IMR-90 (cell line): ENCODE measurements around the gene FOSL2. TPM values are rescaled to one million over a fixed set of nuclear protein-coding genes. Genes with fewer than 3 reads are reported as not detected.

Experiments
- ATAC-seq: fragments of 200-7000 bp; cut with Tn5 transposase; 2 replicates; pipeline ENCODE4 v1.9.1; 2020; ENCODE audit warnings: low read depth, mild to moderate bottlenecking, moderate library complexity
- BruUV-seq: library from RNA; stranded (reverse); fragments of 400-500 nt; replicated peaks from 2 replicates; lab custom pipeline; 2021; lab: Mats Ljungman, UMichigan
- CTCF ChIA-PET: fragments of 300-600 bp; formaldehyde crosslinking; extraction: SDS; loops from one replicate; lab custom pipeline; 2021; ENCODE audit warnings: antibody characterized with exemption; lab: Yijun Ruan, JAX
- POLR2A ChIA-PET: fragments of 300-600 bp; sonication (Branson Sonifier 250); formaldehyde crosslinking; loops from one replicate; lab custom pipeline; 2022; ENCODE audit warnings: antibody characterized with exemption; ENCODE audit not compliant: unreplicated experiment; lab: Charles Lee
- DNase-seq: peaks from one replicate; pipeline ENCODE4 v3.0.0; 2013
- H2AFZ ChIP-seq: replicated peaks from 2 replicates; pipeline ENCODE3; 2013; ENCODE audit warnings: low read length, mild to moderate bottlenecking; ENCODE audit not compliant: poor library complexity
- H2AK5ac ChIP-seq: 2 replicates; pipeline ENCODE4 v1.6.1; 2013; ENCODE audit warnings: low read depth, low read length, inconsistent platforms
- H2AK9ac ChIP-seq: replicated peaks from 2 replicates; pipeline ENCODE3; 2013; ENCODE audit warnings: mild to moderate bottlenecking, low read depth, low read length, moderate library complexity; ENCODE audit not compliant: poor library complexity
- H2BK120ac ChIP-seq: 2 replicates; pipeline ENCODE4 v1.6.1; 2013; ENCODE audit warnings: low read depth, low read length, inconsistent platforms
- H2BK15ac ChIP-seq: 3 replicates; pipeline ENCODE4 v1.6.1; 2013; ENCODE audit warnings: low read depth, low read length, inconsistent platforms
- H2BK20ac ChIP-seq: 2 replicates; pipeline ENCODE4 v1.6.1; 2013; ENCODE audit warnings: low read depth, mild to moderate bottlenecking, inconsistent platforms, low read length, moderate library complexity
- H2BK5ac ChIP-seq: 2 replicates; pipeline ENCODE4 v1.6.1; 2013; ENCODE audit warnings: mild to moderate bottlenecking, low read depth, low read length, inconsistent platforms; ENCODE audit not compliant: poor library complexity, severe bottlenecking
- H3K14ac ChIP-seq: replicated peaks from 2 replicates; pipeline ENCODE4 v1.6.1; 2013; ENCODE audit warnings: low read depth, low read length, inconsistent platforms
- H3K18ac ChIP-seq: 2 replicates; pipeline ENCODE4 v1.6.1; 2013; ENCODE audit warnings: low read depth, low read length, control low read depth
- H3K23ac ChIP-seq: 2 replicates; pipeline ENCODE4 v1.6.1; 2013; ENCODE audit warnings: low read depth, low read length, inconsistent platforms
- H3K27ac ChIP-seq: 2 replicates; pipeline ENCODE4 v1.5.1; 2013; ENCODE audit warnings: mild to moderate bottlenecking, control low read depth, low read length; ENCODE audit not compliant: insufficient read depth
- H3K27me3 ChIP-seq: 2 replicates; pipeline ENCODE4 v1.6.1; 2013; ENCODE audit warnings: low read length; ENCODE audit not compliant: control insufficient read depth, insufficient read depth
- H3K36me3 ChIP-seq: 2 replicates; pipeline ENCODE4 v1.6.1; 2013; ENCODE audit warnings: low read length, mixed read lengths; ENCODE audit not compliant: control insufficient read depth, insufficient read depth
- H3K4ac ChIP-seq: 2 replicates; pipeline ENCODE4 v1.6.1; 2013; ENCODE audit warnings: low read depth, low read length, inconsistent platforms
- H3K4me1 ChIP-seq: 2 replicates; pipeline ENCODE4 v1.6.1; 2013; ENCODE audit warnings: low read length, mixed read lengths; ENCODE audit not compliant: control insufficient read depth, insufficient read depth
- H3K4me2 ChIP-seq: 2 replicates; pipeline ENCODE4 v1.6.1; 2013; ENCODE audit warnings: low read depth, mild to moderate bottlenecking, control low read depth, low read length, moderate library complexity
- H3K4me3 ChIP-seq: 2 replicates; pipeline ENCODE4 v1.5.1; 2013; ENCODE audit warnings: low read depth, mild to moderate bottlenecking, control low read depth, low read length, moderate library complexity; ENCODE audit not compliant: insufficient read depth
- H3K56ac ChIP-seq: 2 replicates; pipeline ENCODE4 v1.6.1; 2013; ENCODE audit warnings: low read length, inconsistent platforms; ENCODE audit not compliant: insufficient read depth; ENCODE audit errors: extremely low read depth
- H3K79me1 ChIP-seq, 2 experiments: 2 replicates each; pipeline ENCODE4 v1.6.1; 2013; ENCODE audit warnings: low read length in 2 of 2, inconsistent platforms in 1 of 2, low read depth in 1 of 2
- H3K9ac ChIP-seq: 2 replicates; pipeline ENCODE4 v1.6.1; 2013; ENCODE audit warnings: low read depth, low read length, control low read depth
- H3K9me1 ChIP-seq: 2 replicates; pipeline ENCODE4 v1.6.1; 2013; ENCODE audit warnings: low read length, inconsistent platforms; ENCODE audit not compliant: insufficient read depth
- H3K9me3 ChIP-seq: 2 replicates; pipeline ENCODE4 v1.6.1; 2013; ENCODE audit warnings: low read length; ENCODE audit not compliant: control insufficient read depth, insufficient read depth
- H4K20me1 ChIP-seq: 2 replicates; pipeline ENCODE4 v1.6.1; 2013; ENCODE audit warnings: low read length, inconsistent platforms; ENCODE audit not compliant: insufficient read depth
- H4K5ac ChIP-seq: 2 replicates; pipeline ENCODE4 v1.6.1; 2013; ENCODE audit warnings: mild to moderate bottlenecking, low read depth, low read length, control low read depth
- H4K8ac ChIP-seq, 2 experiments: 2 replicates each; pipeline ENCODE4 v1.6.1; 2013; ENCODE audit warnings: low read depth in 2 of 2, low read length in 2 of 2, control low read depth in 1 of 2, inconsistent platforms in 1 of 2
- H4K91ac ChIP-seq: 2 replicates; pipeline ENCODE4 v1.6.1; 2013; ENCODE audit warnings: low read depth, low read length, inconsistent platforms; ENCODE audit not compliant: insufficient read depth
- CEBPB ChIP-seq: IDR thresholded peaks from 2 replicates; pipeline ENCODE4 v1.6.1; 2012; ENCODE audit warnings: low read depth, low read length, improper control_type of control experiment
- MXI1 ChIP-seq: IDR thresholded peaks from 2 replicates; pipeline ENCODE4 v1.6.1; 2012; ENCODE audit warnings: low read depth, mild to moderate bottlenecking, low read length, moderate library complexity, borderline replicate concordance
- USF2 ChIP-seq: fragments of 150-350 bp; IDR thresholded peaks from 2 replicates; pipeline ENCODE4 v1.6.1; 2017; ENCODE audit warnings: mild to moderate bottlenecking, antibody characterized with exemption, low read length, low read depth
- WGBS, 2 experiments: methylation state at CpG; one replicate each; pipeline versions ENCODE4 v1.1.5 to v1.1.7; 2013; ENCODE audit warnings: missing lambda C conversion rate in 2 of 2; ENCODE audit not compliant: insufficient read length in 1 of 2; ENCODE audit errors: extremely low coverage in 2 of 2; 5-methylcytosine and 5-hydroxymethylcytosine counted together
- dilution Hi-C: fragments of 300-500 bp; cut with HindIII; formaldehyde crosslinking; loops from one replicate; pipeline ENCODE4 v1.14.3; 2018; ENCODE audit warnings: low sequenced_read_pairs; ENCODE audit not compliant: unreplicated experiment
- in situ Hi-C: fragments of 300-500 bp; cut with MboI; formaldehyde crosslinking; loops from 3 replicates; pipeline ENCODE4 v1.14.3; 2019; ENCODE audit warnings: low sequenced_read_pairs, inconsistent platforms, mixed read lengths
- intact Hi-C: fragments of 100-400 bp; cut with micrococcal nuclease; formaldehyde crosslinking; loops from 2 replicates; pipeline ENCODE4 v1.10.0; 2022
- polyA plus RNA-seq, 3 experiments: library from polyadenylated mRNA; depleted of rRNA; stranded (reverse); fragments of >200 nt; gene quantifications; 2 replicates each; pipeline ENCODE4 v1.2.3, GENCODE V29; 2012; ENCODE audit warnings: low replicate concordance in 1 of 3
- total RNA-seq: library from RNA; depleted of rRNA; stranded (reverse); fragments of >200 nt; gene quantifications from 2 replicates; pipeline ENCODE4 v1.2.3, GENCODE V29; 2012

FOSL2 gene
- total and polyA plus RNA-seq, 2 of the 4 experiments (the other 2 are of a cell fraction): 31.4 to 46.3 TPM

- ATAC-seq (no peak), DNase-seq (no peak)
- Histone ChIP-seq H3K23ac (peak overlapping the region; percentile 80; the same call in 1 of the 2 replicates), H4K5ac (0 out of 2 replicates have a peak overlapping the region, but pooled peaks have one; percentile 0), H2BK120ac (peak overlapping the region; percentile 84), H3K9ac (no peak overlapping the region), H3K9me1 (peaks cover 11% of the 10 kb centered on the region), H4K20me1 (0 out of 2 replicates have a peak, but pooled peaks cover 4% of the 10 kb centered on the region), H3K14ac (peak overlapping the region; percentile 83), H3K4ac (peak overlapping the region; percentile 92), H3K56ac (no peak overlapping the region), H2BK5ac (peak overlapping the region; percentile 67), H2BK15ac (peak overlapping the region; percentile 97; the same call in 2 of the 3 replicates), H3K27ac (peak overlapping the region; percentile 67), H4K8ac (peak overlapping the region in 1 of 2 experiments; percentile 16; a peak in 3 of 4 replicates), H4K91ac (peak overlapping the region; percentile 88), H3K9me3 (no peaks in the 10 kb centered on the region; the same call in 1 of the 2 replicates), H3K36me3 (no peaks in the 10 kb centered on the region), H2AFZ (peak overlapping the region; percentile 17), H2AK9ac (no peak overlapping the region), H3K79me1 (no peaks in the 10 kb centered on the region; a peak in 1 of 4 replicates), H3K27me3 (no peaks in the 10 kb centered on the region), H3K4me1 (peaks cover 18% of the 10 kb centered on the region), H3K18ac (peak overlapping the region; percentile 13; the same call in 1 of the 2 replicates), H2AK5ac (peak overlapping the region; percentile 84; the same call in 1 of the 2 replicates), H3K4me3 (no peak overlapping the region), H2BK20ac (peak overlapping the region; percentile 90), H3K4me2 (no peak overlapping the region)
- TF ChIP-seq USF2 (no peak), CEBPB (0 out of 2 replicates have a peak, but pooled peaks have one; percentile 15), MXI1 (no peak)
- CTCF ChIA-PET: interaction anchor here (1.4 kb wide), 1 partner anchor 724 kb away, joined by 3 read pairs; no protein-coding TSS in a partner anchor
- dilution Hi-C loops: no loop called here
- BruUV-seq: no TSS peak
- POLR2A ChIA-PET: no interaction called here
- 100% methylated on average over 2 of the region's 10 CpGs; no CpG with 5 or more reads in 1 of the 2 experiments for whole genome bisulfite sequencing, 2 experiments
- in situ Hi-C loops: no loop called here
- intact Hi-C loops: no loop called here
Measured at GRCh38 chr2:28427741-28428415, 35.2 kb downstream of the FOSL2 start.
